Kidney capillary endothelial cell (primary cell): ENCODE measurements around the gene BTBD9.
A peak's percentile ranks its signal among the peaks of the same experiment; 100 is the strongest.

Experiments
- DNase-seq: peaks from one replicate; pipeline ENCODE4 v3.0.0-alpha.2; 2018; ENCODE audit warnings: low spot score

Gene BTBD9

GRCh38 chr6:38341496-38341895 is 298.2 kb downstream of the BTBD9 start:
- no peak for DNase-seq

GRCh38 chr6:38339914-38340313 is 299.8 kb downstream of the BTBD9 start:
- DNase-seq: no peak

GRCh38 chr6:38337819-38338465 is 301.8 kb downstream of the BTBD9 start:
- DNase-seq: peak; percentile 18

GRCh38 chr6:38336922-38337321 is 302.8 kb downstream of the BTBD9 start:
- DNase-seq: no peak

- DNase-seq: no peak
Measured at GRCh38 chr6:38326837-38327236, 312.9 kb downstream of the BTBD9 start.

- no peak for DNase-seq
Measured at GRCh38 chr6:38323216-38323615, 316.5 kb downstream of the BTBD9 start.

- peak; percentile 2 for DNase-seq
Measured at GRCh38 chr6:38322138-38322537, 317.6 kb downstream of the BTBD9 start.

- no peak for DNase-seq
Measured at GRCh38 chr6:38320843-38321242, 318.9 kb downstream of the BTBD9 start.

- no peak for DNase-seq
Measured at GRCh38 chr6:38320358-38320757, 319.4 kb downstream of the BTBD9 start.

- no peak for DNase-seq
Measured at GRCh38 chr6:38319256-38320212, 320.2 kb downstream of the BTBD9 start.

- DNase-seq: no peak
Measured at GRCh38 chr6:38316099-38316868, 323.4 kb downstream of the BTBD9 start.

- DNase-seq: no peak
Measured at GRCh38 chr6:38311201-38311600, 328.5 kb downstream of the BTBD9 start.

- no peak for DNase-seq
Measured at GRCh38 chr6:38310061-38310460, 329.7 kb downstream of the BTBD9 start.

- DNase-seq: no peak
Measured at GRCh38 chr6:38307740-38308139, 332.0 kb downstream of the BTBD9 start.

GRCh38 chr6:38306931-38307330 is 332.8 kb downstream of the BTBD9 start:
- DNase-seq: no peak

GRCh38 chr6:38305995-38306681 is 333.6 kb downstream of the BTBD9 start:
- DNase-seq: no peak

- DNase-seq: no peak
Measured at GRCh38 chr6:38302838-38303237, 336.9 kb downstream of the BTBD9 start.

- DNase-seq: no peak
Measured at GRCh38 chr6:38302081-38302480, 337.6 kb downstream of the BTBD9 start.

GRCh38 chr6:38290133-38290799 is 349.5 kb downstream of the BTBD9 start:
- no peak for DNase-seq

- no peak for DNase-seq
Measured at GRCh38 chr6:38287487-38287886, 352.2 kb downstream of the BTBD9 start.

- no peak for DNase-seq
Measured at GRCh38 chr6:38284802-38285394, 354.8 kb downstream of the BTBD9 start.
